DMS 273 (cell line): Measurements from ENCODE around the gene FCGBP.
"Not testable (repeated sequence)": the region's sequence is repeated elsewhere in the genome, so short reads cannot be mapped to it uniquely, and the experiment has no call there.

Experiments used
- DNase-seq: peaks from one replicate; lab custom pipeline; 2025; ENCODE audit not compliant: unreplicated experiment; lab: John Stamatoyannopoulos, UW

FCGBP gene

GRCh38 chr19:39919976-39920375 lies 14.5 kb downstream of the FCGBP start:
- DNase-seq: no peak

- DNase-seq: no peak
Observed at GRCh38 chr19:39918183-39918651, 16.2 kb downstream of the FCGBP start.

- no peak for DNase-seq
Observed at GRCh38 chr19:39917561-39918182, 16.8 kb downstream of the FCGBP start.

- DNase-seq: no peak
Observed at GRCh38 chr19:39916851-39917396, 17.5 kb downstream of the FCGBP start.

GRCh38 chr19:39916236-39916635 lies 18.2 kb downstream of the FCGBP start:
- peak; percentile 35 for DNase-seq

- no peak for DNase-seq
Observed at GRCh38 chr19:39915848-39916215, 18.6 kb downstream of the FCGBP start.

GRCh38 chr19:39915101-39915847 lies 19.2 kb downstream of the FCGBP start:
- no peak for DNase-seq

- no peak for DNase-seq
Observed at GRCh38 chr19:39913682-39914333, 20.6 kb downstream of the FCGBP start.

GRCh38 chr19:39908803-39909202 lies 25.6 kb downstream of the FCGBP start:
- no peak for DNase-seq

- no peak for DNase-seq
Observed at GRCh38 chr19:39906820-39907611, 27.4 kb downstream of the FCGBP start.

- no peak for DNase-seq
Observed at GRCh38 chr19:39906283-39906682, 28.2 kb downstream of the FCGBP start.

GRCh38 chr19:39903486-39904091 lies 30.8 kb downstream of the FCGBP start:
- not testable (repeated sequence) for DNase-seq

GRCh38 chr19:39902326-39902725 lies 32.1 kb downstream of the FCGBP start:
- not testable (repeated sequence) for DNase-seq

- DNase-seq: not testable (repeated sequence)
Observed at GRCh38 chr19:39901681-39902080, 32.8 kb downstream of the FCGBP start.

GRCh38 chr19:39898858-39899257 lies 35.6 kb downstream of the FCGBP start:
- not testable (repeated sequence) for DNase-seq

GRCh38 chr19:39897511-39898245 lies 36.8 kb downstream of the FCGBP start:
- DNase-seq: peak; percentile 60

- DNase-seq: not testable (repeated sequence)
Observed at GRCh38 chr19:39895096-39895495, 39.3 kb downstream of the FCGBP start.

- DNase-seq: not testable (repeated sequence)
Observed at GRCh38 chr19:39894236-39894606, 40.2 kb downstream of the FCGBP start.

GRCh38 chr19:39893366-39894235 lies 40.8 kb downstream of the FCGBP start:
- DNase-seq: not testable (repeated sequence)
